HEK293 (cell line): ENCODE measurements around the gene JPH2.

ENCODE experiments used
- CTCF ChIA-PET: fragments of 350-600 bp; formaldehyde crosslinking; extraction: SDS; loops from one replicate; lab custom pipeline; 2021; ENCODE audit warnings: antibody characterized with exemption; lab: Yijun Ruan, JAX
- POLR2A ChIA-PET: fragments of 300-600 bp; formaldehyde crosslinking; extraction: SDS; loops from one replicate; lab custom pipeline; 2020; ENCODE audit warnings: antibody characterized with exemption, inconsistent platforms; lab: Yijun Ruan, JAX
- H3K27ac ChIP-seq: fragments of 200-500 bp; sonication (Bioruptor generic); 2 replicates; pipeline ENCODE4 v1.5.1; 2014; ENCODE audit warnings: low read depth, low read length, control low read depth, inconsistent platforms; ENCODE audit errors: extremely low read depth
- H3K36me3 ChIP-seq, 2 experiments: fragments of 200-500 bp in 1 of 2; sonication (Bioruptor generic) in 1 of 2; 1 replicate in 1 of 2; 2 replicates in 1 of 2; pipeline ENCODE4 v1.5.1; 2014 to 2017; ENCODE audit warnings: inconsistent platforms in 2 of 2, low read length in 2 of 2; ENCODE audit not compliant: control insufficient read depth in 2 of 2, insufficient read depth in 1 of 2
- H3K4me1 ChIP-seq: fragments of 200-500 bp; sonication (Bioruptor generic); 2 replicates; pipeline ENCODE4 v1.5.1; 2014; ENCODE audit warnings: mild to moderate bottlenecking, low read length, inconsistent platforms; ENCODE audit not compliant: control insufficient read depth, insufficient read depth
- H3K4me3 ChIP-seq: 2 replicates; pipeline ENCODE4 v1.5.1; 2011; ENCODE audit warnings: low read depth, mild to moderate bottlenecking, control low read depth, low read length, moderate library complexity
- H3K9me3 ChIP-seq: fragments of 200-500 bp; sonication (Bioruptor generic); 2 replicates; pipeline ENCODE4 v1.5.1; 2014; ENCODE audit warnings: low read depth, low read length, inconsistent platforms; ENCODE audit not compliant: control insufficient read depth, insufficient read depth
- BCL11A ChIP-seq: fragments of 450-650 bp; formaldehyde crosslinking; IDR thresholded peaks from 2 replicates; pipeline ENCODE4 v1.5.1; 2016; ENCODE audit warnings: low read depth, missing biosample characterization, missing genetic modification characterization
- BCL6B ChIP-seq: fragments of 450-650 bp; formaldehyde crosslinking; IDR thresholded peaks from 2 replicates; pipeline ENCODE4 v1.5.1; 2017; ENCODE audit warnings: missing biosample characterization, missing genetic modification characterization
- KLF10 ChIP-seq: fragments of 450-650 bp; IDR thresholded peaks from 2 replicates; pipeline ENCODE4 v1.5.1; 2018; ENCODE audit warnings: missing biosample characterization, mild to moderate bottlenecking, missing genetic modification characterization
- KLF16 ChIP-seq: fragments of 450-650 bp; formaldehyde crosslinking; IDR thresholded peaks from 2 replicates; pipeline ENCODE4 v1.5.1; 2017; ENCODE audit warnings: missing biosample characterization, missing genetic modification characterization
- MEIS1 ChIP-seq: sonication (generic); formaldehyde crosslinking; IDR thresholded peaks from 2 replicates; pipeline ENCODE4 v1.8.1; 2022; ENCODE audit warnings: missing genetic modification reagents, mild to moderate bottlenecking, borderline replicate concordance
- OVOL3 ChIP-seq: fragments of 450-650 bp; formaldehyde crosslinking; IDR thresholded peaks from 2 replicates; pipeline ENCODE4 v1.5.1; 2016; ENCODE audit warnings: missing biosample characterization, missing genetic modification characterization
- SETDB1 ChIP-seq: IDR thresholded peaks from one replicate; pipeline ENCODE4 v1.6.1; 2017; ENCODE audit warnings: mild to moderate bottlenecking, low read length, moderate library complexity, mixed read lengths; ENCODE audit not compliant: insufficient read length
- ZNF121 ChIP-seq: fragments of 450-650 bp; formaldehyde crosslinking; IDR thresholded peaks from 2 replicates; pipeline ENCODE4 v1.5.1; 2016; ENCODE audit warnings: missing biosample characterization, missing genetic modification characterization
- ZNF133 ChIP-seq: fragments of 450-650 bp; formaldehyde crosslinking; IDR thresholded peaks from 2 replicates; pipeline ENCODE4 v1.5.1; 2016; ENCODE audit warnings: missing biosample characterization, missing genetic modification characterization
- ZNF16 ChIP-seq: fragments of 450-650 bp; formaldehyde crosslinking; IDR thresholded peaks from 2 replicates; pipeline ENCODE4 v1.5.1; 2016; ENCODE audit warnings: low read depth, missing biosample characterization, missing genetic modification characterization
- ZNF18 ChIP-seq: fragments of 450-650 bp; formaldehyde crosslinking; IDR thresholded peaks from 2 replicates; pipeline ENCODE4 v1.5.1; 2016; ENCODE audit warnings: missing biosample characterization, missing genetic modification characterization
- ZNF184 ChIP-seq: fragments of 450-650 bp; IDR thresholded peaks from 2 replicates; pipeline ENCODE4 v1.5.1; 2018; ENCODE audit warnings: missing biosample characterization, mild to moderate bottlenecking, missing genetic modification characterization
- ZNF221 ChIP-seq: fragments of 450-650 bp; formaldehyde crosslinking; IDR thresholded peaks from 2 replicates; pipeline ENCODE4 v1.5.1; 2017; ENCODE audit warnings: missing biosample characterization, missing genetic modification characterization, borderline replicate concordance
- ZNF26 ChIP-seq: fragments of 450-650 bp; formaldehyde crosslinking; IDR thresholded peaks from 2 replicates; pipeline ENCODE4 v1.5.1; 2016; ENCODE audit warnings: missing biosample characterization, missing genetic modification characterization
- ZNF350 ChIP-seq: fragments of 450-650 bp; formaldehyde crosslinking; IDR thresholded peaks from 2 replicates; pipeline ENCODE4 v1.5.0; 2017; ENCODE audit warnings: missing biosample characterization, mild to moderate bottlenecking, missing genetic modification characterization
- ZNF394 ChIP-seq: fragments of 450-650 bp; formaldehyde crosslinking; IDR thresholded peaks from 2 replicates; pipeline ENCODE4 v1.5.1; 2016; ENCODE audit warnings: missing biosample characterization, missing genetic modification characterization, mild to moderate bottlenecking, moderate library complexity, borderline replicate concordance
- ZNF48 ChIP-seq: fragments of 450-650 bp; formaldehyde crosslinking; IDR thresholded peaks from 2 replicates; pipeline ENCODE4 v1.5.1; 2016; ENCODE audit warnings: missing biosample characterization, missing genetic modification characterization
- ZNF513 ChIP-seq: fragments of 450-650 bp; IDR thresholded peaks from 2 replicates; pipeline ENCODE4 v1.5.1; 2018; ENCODE audit warnings: missing biosample characterization, missing genetic modification characterization
- ZNF549 ChIP-seq: fragments of 450-650 bp; IDR thresholded peaks from 2 replicates; pipeline ENCODE4 v1.5.1; 2018; ENCODE audit warnings: missing biosample characterization, missing genetic modification characterization, mild to moderate bottlenecking, inconsistent platforms, moderate library complexity
- ZNF580 ChIP-seq: fragments of 450-650 bp; formaldehyde crosslinking; IDR thresholded peaks from 2 replicates; pipeline ENCODE4 v1.5.1; 2016; ENCODE audit warnings: missing biosample characterization, missing genetic modification characterization
- ZNF596 ChIP-seq: fragments of 450-650 bp; IDR thresholded peaks from 2 replicates; pipeline ENCODE4 v1.5.0; 2018; ENCODE audit warnings: missing biosample characterization, mild to moderate bottlenecking, missing genetic modification characterization, moderate library complexity
- ZNF621 ChIP-seq: fragments of 450-650 bp; formaldehyde crosslinking; IDR thresholded peaks from 2 replicates; pipeline ENCODE4 v1.5.1; 2017; ENCODE audit warnings: missing biosample characterization, missing genetic modification characterization
- ZSCAN23 ChIP-seq: fragments of 450-650 bp; formaldehyde crosslinking; IDR thresholded peaks from 2 replicates; pipeline ENCODE4 v1.5.1; 2016; ENCODE audit warnings: missing biosample characterization, missing genetic modification characterization

The JPH2 gene

GRCh38 chr20:44104798-44105517, 82.0 kb downstream of the JPH2 start (continued):
- TF ChIP-seq ZNF26 (tag by site-specific recombination): 0 out of 2 replicates have a peak, but pooled peaks have one; percentile 25
- no peak for TF ChIP-seq ZNF350 (tag by site-specific recombination)
- TF ChIP-seq ZSCAN23: no peak
- no peak for TF ChIP-seq OVOL3
- TF ChIP-seq ZNF549 (tag by site-specific recombination): no peak
- TF ChIP-seq SETDB1: no peak
- TF ChIP-seq BCL11A (tag by site-specific recombination): no peak
- TF ChIP-seq ZNF18 (tag by site-specific recombination): no peak
- TF ChIP-seq ZNF16 (tag by site-specific recombination): no peak
- no peak for TF ChIP-seq ZNF621 (tag by site-specific recombination)
- TF ChIP-seq KLF16 (tag by site-specific recombination): peak; percentile 55; the same call in 1 of the 2 replicates
- TF ChIP-seq ZNF48 (tag by site-specific recombination): no peak
- no peak for TF ChIP-seq ZNF580 (tag by site-specific recombination)
- TF ChIP-seq ZNF394 (tag by site-specific recombination): no peak
- no peak for TF ChIP-seq ZNF133 (tag by site-specific recombination)
- TF ChIP-seq ZNF184 (tag by site-specific recombination): no peak

- Histone ChIP-seq H3K36me3 (no peaks in the 10 kb centered on the region), H3K4me3 (no peak overlapping the region), H3K27ac (no peak overlapping the region), H3K4me1 (peaks cover 11% of the 10 kb centered on the region), H3K9me3 (no peaks in the 10 kb centered on the region; the same call in 1 of the 2 replicates)
- CTCF ChIA-PET: interaction anchor here (0.6 to 1.1 kb wide), 3 partner anchors 10 to 373 kb away, joined by 3 read pairs; no protein-coding TSS in a partner anchor
- POLR2A ChIA-PET: no interaction called here
- TF ChIP-seq ZNF121 (no peak), ZNF221 (tag by site-specific recombination) (no peak), KLF10 (tag by site-specific recombination) (no peak), ZNF513 (tag by site-specific recombination) (no peak), ZNF596 (no peak), SETDB1 (peak; percentile 84), ZNF621 (tag by site-specific recombination) (no peak), BCL6B (peak; percentile 60; the same call in 1 of the 2 replicates), MEIS1 (CRISPR knock-in tag) (no peak)
Observed at GRCh38 chr20:44102582-44102981, 84.4 kb downstream of the JPH2 start.
